ENCODE results near the gene GLYATL1B. TPM values are rescaled to one million over a fixed set of nuclear protein-coding genes. Genes with fewer than 3 reads are reported as not detected.
"Not testable (repeated sequence)": the region's sequence is repeated elsewhere in the genome, so short reads cannot be mapped to it uniquely, and the experiment has no call there.

GLYATL1B gene
- total RNA-seq, 1 experiment from 2014 or later: not detected

DNA sequence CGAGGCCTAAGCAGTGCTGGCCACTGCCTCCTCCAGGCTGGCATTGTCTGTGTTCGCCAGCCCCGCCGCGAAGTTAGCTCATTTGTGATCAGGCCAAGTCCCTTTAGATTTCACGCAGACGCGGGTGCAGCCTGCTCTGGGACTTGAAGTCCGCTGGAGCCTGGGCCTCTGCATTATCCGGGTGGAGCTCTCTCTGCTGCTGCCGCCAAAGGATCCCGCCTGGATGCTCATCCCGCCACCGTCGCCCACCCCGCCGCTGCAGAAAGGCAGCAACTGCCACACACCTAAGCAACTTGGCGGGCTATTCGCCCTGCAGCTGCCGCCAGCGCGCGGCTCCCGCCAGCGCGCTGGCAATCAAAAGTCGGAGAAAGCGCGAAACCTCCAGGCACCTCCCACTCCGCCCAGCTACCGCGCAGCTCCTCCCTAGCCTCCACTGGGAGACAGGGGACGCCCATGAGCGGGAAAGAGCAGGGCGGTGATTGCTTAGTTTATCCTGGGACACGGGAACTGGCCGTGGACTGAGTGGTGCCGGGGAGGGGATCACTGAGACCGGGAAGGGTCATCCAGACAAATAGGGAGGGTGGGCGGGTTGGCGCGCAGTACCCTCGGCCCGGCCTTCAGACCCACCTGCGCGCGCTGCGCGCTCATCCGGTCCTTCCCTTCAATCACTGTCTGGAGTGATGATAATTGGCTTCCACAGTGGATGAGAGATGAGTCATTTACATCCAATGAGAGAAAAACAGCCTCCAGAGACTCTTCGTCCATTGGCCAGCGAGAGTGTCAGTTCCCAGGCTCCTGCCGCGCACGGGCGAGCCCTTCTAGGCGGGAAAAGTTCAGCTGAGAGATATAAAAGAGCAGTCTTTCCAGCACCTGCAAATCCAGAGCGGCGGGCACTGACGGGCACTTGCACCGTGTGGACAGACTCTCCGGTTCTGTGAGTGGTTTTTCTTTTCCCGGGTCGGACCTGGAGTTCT, 20.5 kb downstream of the GLYATL1B start, which contains the start of gene FAM111B:
FAM111B (plus strand) TSS at position 875 of the 974 bp plus-strand sequence. CDS start 2,389 bp downstream, outside the sequence.
- ATAC-seq (peak; percentile 94), DNase-seq (ENCODE audit: low read depth, low spot score) (peak; percentile 83)
- Histone ChIP-seq H3K4me1 (ENCODE audit: control insufficient read depth in 1 of 2, insufficient read depth in 2 of 2, low read length in 2 of 2) (peaks cover 0 to 23% of the 10 kb centered on the region in 2 experiments; a peak in 3 of 4 replicates), H3K9ac (ENCODE audit: low read length) (peak within 1 kb of the TSS; percentile 54), H4K20me1 (ENCODE audit: insufficient read depth) (no peaks in the 10 kb centered on the region), H3K4me2 (ENCODE audit: low read length) (peak within 1 kb of the TSS; percentile 91), H3K4me3 (replicated peaks in 1 of 2; ENCODE audit: low read depth in 1 of 2, low read length in 2 of 2) (peak within 1 kb of the TSS; percentile 54 to 62), H3K36me3 (ENCODE audit: control insufficient read depth in 1 of 2, insufficient read depth in 2 of 2, low read length in 2 of 2) (0 out of 4 replicates have a peak, but pooled peaks cover 0 to 3% of the 10 kb centered on the region in 2 experiments), H3K79me2 (ENCODE audit: insufficient read depth, low read length) (no peaks in the 10 kb centered on the region), H3K9me2 (ENCODE audit: insufficient read depth) (no peaks in the 10 kb centered on the region), H3K9me3 (ENCODE audit: control insufficient read depth in 1 of 2, insufficient read depth in 1 of 2, low read depth in 1 of 2, low read length in 2 of 2) (no peaks in the 10 kb centered on the region), H3K27ac (ENCODE audit: low read depth, low read length) (peak within 1 kb of the TSS; percentile 43; the same call in 1 of the 2 replicates), H2AFZ (ENCODE audit: low read depth, low read length, poor library complexity, severe bottlenecking) (peak within 1 kb of the TSS; percentile 90), H3K27me3 (ENCODE audit: insufficient read depth, low read length) (no peaks in the 10 kb centered on the region)
- RAD21 ChIA-PET (ENCODE audit: low non-redundant PET in 1 of 2, low total read pairs in 2 of 2, uncharacterized antibody in 2 of 2, unreplicated experiment in 2 of 2): interaction anchor here (0.6 to 1.0 kb wide), 3 partner anchors 28 to 52 kb away, joined by 3 to 5 read pairs (median 3); no protein-coding TSS in a partner anchor
- intact Hi-C loops (cut with micrococcal nuclease): no loop called here
- TF ChIP-seq SP1 (IDR thresholded peaks at IDR 0.05; ENCODE audit: low read depth) (peak; percentile 86), CBX3 (IDR thresholded peaks at IDR 0.05; ENCODE audit: low read depth) (no peak)
- TF ChIP-seq, protein P1, sequence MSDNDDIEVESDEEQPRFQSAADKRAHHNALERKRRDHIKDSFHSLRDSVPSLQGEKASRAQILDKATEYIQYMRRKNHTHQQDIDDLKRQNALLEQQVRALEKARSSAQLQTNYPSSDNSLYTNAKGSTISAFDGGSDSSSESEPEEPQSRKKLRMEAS (IDR thresholded peaks at IDR 0.05): peak; percentile 64
- CTCF ChIA-PET: interaction anchor here (1.5 kb wide), 1 partner anchor 29 kb away, joined by 4 read pairs; no protein-coding TSS in a partner anchor
- no TSS peak for BruUV-seq (replicated peaks)
- POLR2A ChIA-PET: interaction anchor here (0.5 kb wide), 1 partner anchor 148 kb away, joined by 5 read pairs; no protein-coding TSS in a partner anchor

DNA sequence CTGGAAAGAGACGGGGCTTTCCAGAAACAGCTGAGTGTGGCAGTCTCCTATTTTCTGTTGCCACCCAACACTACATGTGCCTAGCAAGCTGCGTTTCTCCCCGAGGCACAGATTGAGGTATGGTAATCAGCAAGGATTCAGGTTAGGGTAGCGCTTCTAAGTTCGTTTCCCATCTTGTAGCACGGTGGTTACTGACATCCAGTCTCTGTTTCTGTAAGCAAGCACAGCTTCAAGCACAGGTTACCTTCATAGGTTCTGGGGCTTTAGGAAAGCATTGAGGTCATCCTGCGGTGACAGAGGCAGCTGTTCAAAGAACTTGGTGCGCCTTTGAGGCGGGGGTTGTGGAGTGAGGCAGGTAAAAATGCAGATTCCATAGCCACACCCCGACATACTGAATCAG, 21.6 kb downstream of the GLYATL1B start:
- not testable (repeated sequence) for DNase-seq (ENCODE audit: low read depth, low spot score)

More for the DNA sequence above, 21.6 kb downstream of the GLYATL1B start:
- H3K9me2 ChIP-seq (ENCODE audit: insufficient read depth); H4K20me1 ChIP-seq (ENCODE audit: insufficient read depth); H3K79me2 ChIP-seq (ENCODE audit: insufficient read depth, low read length); H3K36me3 ChIP-seq (ENCODE audit: control insufficient read depth in 1 of 2, insufficient read depth in 2 of 2, low read length in 2 of 2); RAD21 ChIA-PET (ENCODE audit: low non-redundant PET in 1 of 2, low total read pairs in 2 of 2, uncharacterized antibody in 2 of 2, unreplicated experiment in 2 of 2); BruUV-seq (replicated peaks); H3K27ac ChIP-seq (ENCODE audit: low read depth, low read length); ATAC-seq; intact Hi-C loops (cut with micrococcal nuclease); POLR2A ChIA-PET; H3K9me3 ChIP-seq (ENCODE audit: control insufficient read depth in 1 of 2, insufficient read depth in 1 of 2, low read depth in 1 of 2, low read length in 2 of 2); H3K27me3 ChIP-seq (ENCODE audit: insufficient read depth, low read length): not testable (repeated sequence)
- H3K9ac ChIP-seq (ENCODE audit: low read length): peak overlapping the region; percentile 54
- H3K4me2 ChIP-seq (ENCODE audit: low read length): peak overlapping the region; percentile 91
- CTCF ChIA-PET: interaction anchor here (1.5 kb wide), 1 partner anchor 28 kb away, joined by 4 read pairs; no protein-coding TSS in a partner anchor
- H2AFZ ChIP-seq (ENCODE audit: low read depth, low read length, poor library complexity, severe bottlenecking): peak overlapping the region; percentile 67
- H3K4me1 ChIP-seq (ENCODE audit: control insufficient read depth in 1 of 2, insufficient read depth in 2 of 2, low read length in 2 of 2): peaks cover 0 to 23% of the 10 kb centered on the region in 2 experiments; a peak in 3 of 4 replicates
- peak overlapping the region; percentile 54 to 62 for H3K4me3 ChIP-seq (replicated peaks in 1 of 2; ENCODE audit: low read depth in 1 of 2, low read length in 2 of 2)
